Stimulated activated naive CD4-positive, alpha-beta T cell (primary cell): ENCODE data around the gene TEDC2.

Source experiments
- DNase-seq, 6 experiments: peaks; one replicate each; lab custom pipeline; 2025; lab: John Stamatoyannopoulos, UW

The TEDC2 gene

DNA sequence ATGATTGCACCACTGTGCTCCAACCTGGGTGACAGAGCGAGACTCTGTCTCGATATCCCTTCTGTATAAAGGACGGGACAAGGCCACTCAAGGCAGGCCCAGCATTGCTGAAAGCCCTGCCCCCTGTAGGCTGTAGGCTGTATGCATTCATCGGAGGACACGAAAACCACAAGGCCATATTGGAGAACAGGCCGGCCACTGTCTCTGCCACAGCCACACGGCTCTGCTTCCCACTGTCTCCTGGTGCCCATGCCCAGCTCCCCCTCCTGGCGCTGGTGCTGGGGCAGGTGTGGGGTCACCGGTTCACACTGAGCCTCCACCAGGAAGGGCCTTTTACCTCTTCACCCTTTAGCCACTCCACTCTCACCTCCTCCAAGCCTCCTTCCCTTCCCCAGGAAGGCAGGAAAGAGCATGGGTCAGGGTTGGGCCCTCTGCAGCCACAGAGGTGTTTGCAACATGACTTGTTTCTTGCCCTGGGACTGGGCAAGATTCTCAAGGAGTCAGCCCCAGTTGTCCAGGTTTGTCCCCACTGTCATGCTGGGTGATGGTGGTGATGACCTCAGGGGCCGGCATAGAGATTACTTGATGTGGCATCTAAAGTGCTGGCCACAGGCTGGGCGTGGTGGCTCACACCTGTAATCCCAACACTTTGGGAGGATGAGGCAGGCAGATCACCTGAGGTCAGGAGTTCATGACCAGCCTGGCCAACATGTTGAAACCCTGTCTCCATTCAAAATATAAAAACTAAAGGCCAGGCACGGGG is 5.9 kb downstream of the TEDC2 start:
- DNase-seq, result no peak

DNA sequence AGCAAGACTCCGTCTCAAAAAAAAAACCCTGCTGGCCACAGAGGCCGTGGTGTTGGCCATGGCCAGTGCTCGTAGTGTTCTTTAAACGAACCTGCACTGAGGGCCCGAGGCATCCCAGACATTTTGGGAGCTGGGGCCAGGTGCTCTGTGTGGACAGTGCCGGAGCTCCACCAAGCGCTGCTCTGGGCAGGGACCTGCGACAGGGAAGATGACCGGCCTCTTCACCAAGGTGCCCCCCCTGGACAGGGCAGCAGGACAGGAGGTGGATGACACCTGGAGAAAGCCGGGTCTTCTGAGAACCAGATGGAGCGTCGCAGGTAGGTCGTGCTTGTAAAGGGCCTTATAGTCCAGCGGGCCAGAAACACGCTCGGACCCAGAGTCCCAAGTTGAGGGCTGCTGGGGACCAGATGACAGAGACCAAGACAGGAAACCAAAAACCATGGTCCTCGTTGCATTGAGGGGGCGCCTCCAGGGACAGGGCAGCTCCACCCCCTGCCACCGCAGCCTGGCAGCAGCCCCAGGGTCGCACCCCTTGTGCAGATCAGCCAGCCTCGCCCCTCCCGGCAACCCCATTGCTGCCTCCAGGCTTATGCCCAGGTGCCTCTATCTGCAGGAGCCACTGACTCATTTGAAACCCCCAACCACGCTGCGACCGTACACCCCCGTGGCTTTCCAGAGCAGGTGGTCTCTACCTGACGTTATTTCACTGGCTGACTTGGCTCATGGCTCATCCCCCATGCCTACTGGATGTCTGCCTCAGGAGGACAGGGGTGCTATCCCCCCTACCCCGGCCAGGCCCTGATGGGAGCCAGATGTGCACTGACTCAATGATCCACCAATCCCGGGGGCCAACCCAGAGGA is 7.0 kb downstream of the TEDC2 start:
- no peak for DNase-seq

DNA sequence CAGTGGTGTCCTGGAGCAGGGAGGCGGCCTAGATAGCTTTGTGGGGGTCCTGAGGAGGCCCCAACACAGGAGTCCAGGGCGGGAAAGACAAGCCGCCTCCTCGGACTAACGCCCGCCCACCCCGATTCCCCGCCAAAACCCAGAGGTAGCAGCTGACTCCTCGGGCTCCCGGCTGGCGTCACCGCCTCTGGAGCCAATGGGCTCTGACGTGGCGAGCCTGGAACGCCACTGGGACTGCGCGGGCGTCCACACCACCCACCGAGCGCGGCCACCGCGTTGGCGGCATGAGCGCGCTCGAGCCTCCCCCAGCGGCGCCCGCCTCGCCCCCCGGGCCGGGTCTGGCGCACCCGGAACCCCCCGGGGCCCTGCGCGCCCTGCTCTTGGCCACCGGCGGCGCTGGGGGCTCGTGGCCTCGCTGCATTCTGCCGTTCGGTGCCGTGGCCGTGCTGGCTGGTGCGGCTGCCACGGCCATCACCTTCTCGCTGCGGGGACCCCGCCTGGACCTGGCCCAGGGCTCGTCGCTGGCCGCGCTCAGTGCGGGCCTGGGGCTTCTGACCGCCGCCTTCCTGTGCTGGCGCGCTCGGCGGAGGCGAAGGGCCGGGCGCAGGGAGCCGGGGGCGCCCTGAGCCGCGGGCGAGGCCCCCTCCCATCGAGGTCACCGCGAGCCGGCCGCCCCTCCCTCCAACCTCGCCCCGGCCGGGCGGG is 7.8 kb downstream of the TEDC2 start:
- no peak for DNase-seq

DNA sequence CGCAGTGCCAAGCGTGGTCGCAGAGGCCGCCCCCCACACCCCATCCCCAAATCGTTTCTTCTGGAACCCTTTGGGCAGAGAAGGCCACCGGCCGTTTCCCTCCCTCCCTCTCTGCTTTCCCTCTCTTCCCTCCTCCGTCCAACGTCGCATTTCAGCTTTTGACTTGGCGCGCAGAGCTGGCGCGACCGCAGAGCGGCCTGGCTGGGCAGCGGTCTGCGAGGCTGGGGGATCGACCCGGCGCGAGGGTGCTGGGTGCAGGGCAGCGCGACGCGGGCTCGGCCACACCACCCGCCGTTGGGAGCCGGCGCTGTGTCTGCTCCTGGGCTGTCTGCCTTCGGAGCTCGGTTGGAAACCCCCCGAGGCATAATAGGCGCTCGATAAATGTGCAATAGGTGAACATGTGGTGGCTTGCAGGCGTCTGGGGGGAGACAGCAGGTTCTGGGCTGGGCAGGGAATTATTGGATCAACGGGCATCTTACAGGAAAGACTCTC is 8.4 kb downstream of the TEDC2 start:
- DNase-seq, result peak in 1 of 6 experiments; percentile 13

DNA sequence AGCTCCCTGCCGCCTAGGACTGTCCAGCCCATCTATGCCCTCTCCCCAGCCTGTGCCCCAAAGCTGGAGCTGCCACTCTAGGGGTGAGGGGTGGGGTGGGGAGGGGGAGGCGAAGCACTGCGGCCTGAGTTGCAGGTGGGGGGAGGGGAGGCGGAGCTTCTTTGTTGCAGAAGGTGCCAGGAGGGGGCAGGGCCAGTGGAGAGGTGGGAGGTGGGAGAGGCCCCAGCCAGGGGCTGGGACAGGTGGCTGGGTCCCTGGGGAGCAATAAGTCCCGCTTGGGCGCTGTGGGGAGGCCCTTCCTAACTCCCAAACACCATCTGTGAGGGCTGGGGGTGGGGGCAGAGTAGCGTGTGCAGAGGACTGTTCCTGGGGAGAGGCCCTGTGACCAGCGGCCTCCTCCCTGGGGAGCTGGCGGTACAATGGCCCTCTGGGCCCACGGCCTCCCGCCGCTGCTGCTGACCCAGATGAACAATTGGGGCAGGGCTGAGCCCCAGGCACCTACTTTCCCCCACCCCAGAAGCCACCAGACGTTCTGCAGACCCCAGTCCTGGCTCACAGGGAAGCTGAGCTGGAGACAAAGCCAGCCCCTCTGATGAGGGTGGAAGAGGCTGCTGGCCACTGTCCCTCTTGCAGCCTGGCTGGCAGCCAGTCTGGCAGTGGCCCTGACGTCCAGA is 9.0 kb downstream of the TEDC2 start:
- DNase-seq, result no peak

DNA sequence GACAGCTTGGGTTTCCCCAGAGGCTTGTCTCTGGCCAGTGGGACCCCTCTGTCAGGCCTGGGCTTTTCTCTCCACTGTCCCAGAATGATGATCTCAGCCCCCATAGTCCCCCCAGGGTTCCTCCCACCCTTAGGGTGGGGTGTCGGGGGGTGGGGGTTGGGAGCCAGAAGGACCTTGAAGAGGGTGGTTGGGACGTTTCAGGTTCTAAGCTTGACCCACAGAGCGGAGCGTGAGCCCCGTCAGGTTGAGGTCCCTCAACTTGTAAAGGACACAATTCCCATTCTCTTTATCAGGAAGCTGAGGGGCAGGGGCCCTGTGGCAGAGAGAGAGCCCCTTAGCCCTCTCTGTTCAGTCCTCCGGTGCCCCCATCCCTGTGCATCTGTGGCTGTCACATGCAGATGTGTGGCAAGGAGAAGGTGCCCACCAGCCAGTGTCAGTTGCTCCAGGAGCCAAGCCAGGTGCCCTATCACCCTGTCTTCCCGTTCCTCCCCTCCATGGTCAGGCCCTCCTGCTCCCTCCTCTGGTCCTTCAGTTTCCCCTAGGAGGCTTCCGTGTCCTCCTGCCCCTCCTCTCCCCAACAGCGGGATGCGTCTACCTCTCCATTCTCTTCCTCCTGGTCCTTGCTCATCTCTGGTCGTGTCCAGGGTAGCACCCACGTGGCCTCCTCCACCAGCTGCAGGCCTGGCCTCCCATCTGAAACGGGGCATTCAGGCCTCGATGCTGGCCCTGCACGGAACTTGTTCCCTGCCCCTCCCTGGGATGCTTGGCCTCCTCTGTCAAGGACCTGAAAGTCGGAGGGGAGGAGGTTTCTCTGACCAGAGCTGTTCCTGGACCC is 9.7 kb downstream of the TEDC2 start:
- no peak for DNase-seq

DNA sequence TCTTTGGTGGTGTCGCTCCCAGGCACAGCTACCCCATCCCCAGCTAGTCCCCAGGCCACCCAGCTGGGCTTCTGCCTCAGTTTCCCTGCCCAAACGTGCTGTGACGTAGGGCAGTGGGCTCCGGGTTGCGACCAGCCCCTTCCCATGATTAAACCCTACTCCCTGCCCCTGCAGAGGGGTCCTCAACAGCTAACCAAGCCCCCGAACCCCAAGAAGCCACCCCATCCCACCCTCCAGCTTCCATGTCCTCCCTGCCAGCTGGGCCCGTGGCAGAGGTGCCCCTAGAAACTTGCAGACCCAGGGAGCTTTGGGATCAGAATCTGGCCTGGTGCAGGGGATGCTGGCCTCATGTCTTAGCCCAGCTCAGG is 10.3 kb downstream of the TEDC2 start:
- DNase-seq, result no peak

DNA sequence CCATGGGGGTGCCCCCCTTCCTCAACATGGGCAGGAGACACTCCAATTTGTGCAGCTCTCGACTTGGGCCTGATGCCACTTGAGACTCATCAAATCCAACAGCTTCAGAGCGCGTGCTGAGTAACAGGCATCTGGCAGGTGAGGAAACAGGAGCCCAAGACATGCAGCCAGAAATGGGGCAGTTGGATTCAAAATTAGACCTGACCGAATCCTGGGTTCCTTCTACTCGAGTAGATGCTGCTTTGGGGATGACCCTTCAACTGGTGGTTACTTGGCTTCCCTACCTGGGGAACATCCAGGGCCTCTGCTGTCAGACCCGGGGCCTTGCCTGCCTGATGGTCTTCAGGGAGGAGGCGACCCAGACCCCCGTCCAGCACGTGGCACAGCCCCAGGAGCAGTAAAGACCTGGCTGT is 10.7 kb downstream of the TEDC2 start:
- DNase-seq, result no peak

DNA sequence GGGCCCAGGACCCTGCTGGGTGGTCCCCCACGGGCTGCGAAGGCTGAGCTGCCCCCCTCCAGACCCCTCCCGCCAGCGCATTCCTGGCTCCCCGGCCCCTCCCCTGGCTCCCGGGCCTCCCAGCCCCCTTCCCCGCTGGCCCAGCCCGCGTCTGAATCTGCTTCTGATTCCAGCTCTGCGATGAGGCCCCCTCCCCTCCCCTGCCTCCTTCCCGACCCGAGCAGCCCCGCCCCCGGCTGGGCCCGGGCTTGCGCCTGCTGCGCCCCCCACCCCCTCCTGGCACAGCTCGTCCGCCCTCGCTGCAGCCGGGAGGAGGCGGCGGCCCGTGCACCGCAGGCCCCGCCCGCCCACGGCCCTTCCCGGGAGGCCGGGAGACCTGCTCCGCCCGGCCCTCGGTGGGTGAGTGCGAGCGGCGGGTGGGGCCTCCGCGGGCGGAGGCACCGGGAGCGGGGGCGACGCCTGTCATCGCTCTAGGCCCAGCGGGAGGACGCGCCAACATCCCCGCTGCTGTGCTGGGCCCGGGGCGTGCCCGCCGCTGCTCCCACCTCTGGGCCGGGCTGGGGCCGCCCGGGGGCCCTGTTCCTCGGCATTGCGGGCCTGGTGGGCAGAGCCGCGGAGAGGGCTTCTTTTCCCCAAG is 11.2 kb downstream of the TEDC2 start, which contains the start of gene NTN3:
TSS of gene NTN3 (plus strand) at position 282 of the 637 bp plus-strand sequence. CDS start 405 bp downstream, outside the sequence.
- DNase-seq, result no peak

DNA sequence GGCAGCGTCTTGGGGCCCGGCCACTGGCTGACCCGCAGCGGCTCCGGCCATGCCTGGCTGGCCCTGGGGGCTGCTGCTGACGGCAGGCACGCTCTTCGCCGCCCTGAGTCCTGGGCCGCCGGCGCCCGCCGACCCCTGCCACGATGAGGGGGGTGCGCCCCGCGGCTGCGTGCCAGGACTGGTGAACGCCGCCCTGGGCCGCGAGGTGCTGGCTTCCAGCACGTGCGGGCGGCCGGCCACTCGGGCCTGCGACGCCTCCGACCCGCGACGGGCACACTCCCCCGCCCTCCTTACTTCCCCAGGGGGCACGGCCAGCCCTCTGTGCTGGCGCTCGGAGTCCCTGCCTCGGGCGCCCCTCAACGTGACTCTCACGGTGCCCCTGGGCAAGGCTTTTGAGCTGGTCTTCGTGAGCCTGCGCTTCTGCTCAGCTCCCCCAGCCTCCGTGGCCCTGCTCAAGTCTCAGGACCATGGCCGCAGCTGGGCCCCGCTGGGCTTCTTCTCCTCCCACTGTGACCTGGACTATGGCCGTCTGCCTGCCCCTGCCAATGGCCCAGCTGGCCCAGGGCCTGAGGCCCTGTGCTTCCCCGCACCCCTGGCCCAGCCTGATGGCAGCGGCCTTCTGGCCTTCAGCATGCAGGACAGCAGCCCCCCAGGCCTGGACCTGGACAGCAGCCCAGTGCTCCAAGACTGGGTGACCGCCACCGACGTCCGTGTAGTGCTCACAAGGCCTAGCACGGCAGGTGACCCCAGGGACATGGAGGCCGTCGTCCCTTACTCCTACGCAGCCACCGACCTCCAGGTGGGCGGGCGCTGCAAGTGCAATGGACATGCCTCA is 12.0 kb downstream of the TEDC2 start:
- no peak for DNase-seq

DNA sequence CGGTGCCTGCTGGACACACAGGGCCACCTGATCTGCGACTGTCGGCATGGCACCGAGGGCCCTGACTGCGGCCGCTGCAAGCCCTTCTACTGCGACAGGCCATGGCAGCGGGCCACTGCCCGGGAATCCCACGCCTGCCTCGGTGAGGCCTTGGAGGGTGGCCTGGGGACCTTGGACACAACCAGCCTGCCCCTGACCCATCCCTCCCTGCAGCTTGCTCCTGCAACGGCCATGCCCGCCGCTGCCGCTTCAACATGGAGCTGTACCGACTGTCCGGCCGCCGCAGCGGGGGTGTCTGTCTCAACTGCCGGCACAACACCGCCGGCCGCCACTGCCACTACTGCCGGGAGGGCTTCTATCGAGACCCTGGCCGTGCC is 12.6 kb downstream of the TEDC2 start:
- no peak for DNase-seq

DNA sequence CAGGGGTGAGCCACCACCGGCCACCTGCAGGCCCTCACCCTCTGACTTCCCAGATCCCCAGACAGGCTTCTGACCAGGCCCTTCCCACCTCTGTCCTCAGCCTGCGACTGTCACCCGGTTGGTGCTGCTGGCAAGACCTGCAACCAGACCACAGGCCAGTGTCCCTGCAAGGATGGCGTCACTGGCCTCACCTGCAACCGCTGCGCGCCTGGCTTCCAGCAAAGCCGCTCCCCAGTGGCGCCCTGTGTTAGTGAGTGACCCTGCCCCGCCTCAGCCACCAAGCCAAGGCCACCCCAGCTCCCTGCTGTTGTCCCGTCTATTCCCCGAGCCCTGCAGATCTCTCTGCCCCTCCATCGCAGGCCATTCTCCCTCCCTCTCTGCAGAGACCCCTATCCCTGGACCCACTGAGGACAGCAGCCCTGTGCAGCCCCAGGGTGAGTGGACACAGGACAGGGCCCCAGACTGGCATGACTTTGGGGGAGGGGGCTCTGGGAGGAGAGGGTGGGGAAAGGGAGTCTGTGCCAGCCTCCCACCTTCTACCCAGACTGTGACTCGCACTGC is 13.1 kb downstream of the TEDC2 start:
- DNase-seq, result peak in 1 of 6 experiments; percentile 6

DNA sequence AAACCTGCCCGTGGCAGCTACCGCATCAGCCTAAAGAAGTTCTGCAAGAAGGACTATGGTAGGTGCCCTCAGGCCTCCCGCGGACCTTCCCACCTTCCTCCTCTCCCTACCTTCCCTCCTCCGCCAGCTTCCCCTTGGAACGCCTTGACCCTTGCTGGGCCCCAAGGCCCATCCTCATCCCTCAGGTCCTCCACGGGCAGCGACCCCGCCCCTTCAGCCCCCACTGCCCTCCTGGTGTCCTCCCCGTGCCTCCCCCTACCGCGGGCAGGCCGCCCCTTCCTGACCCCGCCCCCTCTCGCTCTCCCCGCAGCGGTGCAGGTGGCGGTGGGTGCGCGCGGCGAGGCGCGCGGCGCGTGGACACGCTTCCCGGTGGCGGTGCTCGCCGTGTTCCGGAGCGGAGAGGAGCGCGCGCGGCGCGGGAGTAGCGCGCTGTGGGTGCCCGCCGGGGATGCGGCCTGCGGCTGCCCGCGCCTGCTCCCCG is 13.6 kb downstream of the TEDC2 start:
- peak in 3 of 6 experiments; percentile 37 to 56 (median 44) for DNase-seq

DNA sequence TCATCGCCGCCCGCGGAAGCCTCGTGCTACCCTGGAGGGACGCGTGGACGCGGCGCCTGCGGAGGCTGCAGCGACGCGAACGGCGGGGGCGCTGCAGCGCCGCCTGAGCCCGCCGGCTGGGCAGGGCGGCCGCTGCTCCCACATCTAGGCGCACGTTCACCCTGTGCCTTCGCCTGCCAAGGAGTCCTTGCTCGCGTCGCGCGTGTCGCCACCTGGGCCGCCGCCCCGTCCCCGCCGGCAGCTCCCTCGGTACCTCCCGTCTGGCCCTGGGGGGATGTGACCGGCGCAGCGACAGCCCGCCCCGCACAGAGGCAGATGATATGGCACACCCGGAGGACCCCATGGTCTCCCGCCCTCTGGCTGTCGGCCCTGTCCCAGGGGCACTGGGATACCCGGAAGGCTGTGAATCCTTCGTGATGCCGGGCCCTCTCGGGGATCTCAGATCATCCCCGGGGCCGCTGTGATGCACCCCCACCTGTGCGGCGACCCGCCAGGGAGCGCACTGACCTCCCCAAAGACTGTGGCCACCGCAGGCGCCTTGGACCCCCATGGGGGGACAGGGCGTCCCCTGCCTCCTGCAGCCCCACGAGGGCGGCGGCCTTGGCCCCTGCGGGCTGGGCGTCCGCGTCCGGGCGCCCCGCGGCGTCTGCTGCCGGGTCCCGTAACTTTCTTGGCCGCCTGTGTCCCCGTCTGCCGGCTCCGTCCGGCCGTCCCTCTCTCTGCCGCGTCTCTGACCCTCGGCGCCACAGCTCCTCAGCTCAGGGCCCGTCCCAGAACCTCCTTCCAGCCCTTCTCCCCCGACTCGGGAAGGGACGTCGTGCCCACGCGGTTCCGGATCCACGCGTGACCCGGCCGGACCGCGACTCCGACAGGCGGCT is 14.3 kb downstream of the TEDC2 start:
- DNase-seq, result peak; percentile 31 to 78 (median 49)

DNA sequence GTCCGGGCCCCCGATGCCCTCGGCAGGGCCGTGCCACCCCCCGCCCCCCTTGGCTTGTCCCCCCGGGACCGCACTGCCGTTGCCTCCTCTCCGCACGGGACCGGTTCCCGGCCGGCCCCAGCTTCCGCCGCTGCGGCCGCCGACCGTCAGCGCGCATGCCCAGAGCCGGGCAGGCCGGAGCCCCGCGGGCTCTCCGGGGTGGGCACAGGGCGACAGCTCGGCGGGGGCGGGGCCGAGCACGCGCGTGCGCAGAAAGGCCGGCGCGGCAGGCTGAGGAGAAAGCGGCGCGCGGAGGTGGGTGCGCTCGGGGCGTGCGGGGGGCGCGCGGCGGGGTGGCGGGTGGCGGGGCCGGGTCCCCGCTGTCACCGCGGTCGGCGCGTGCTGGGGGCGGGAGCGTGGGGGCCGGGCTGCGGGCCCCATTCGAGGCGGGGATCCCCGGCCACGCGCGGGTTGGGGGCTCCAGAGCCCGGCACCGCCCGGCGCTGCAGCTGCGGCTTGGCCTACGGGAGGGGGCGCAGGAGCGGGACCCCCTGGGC is 15.0 kb downstream of the TEDC2 start, which contains the start of gene TBC1D24:
TSS of gene TBC1D24 (plus strand) at position 251 of the 536 bp plus-strand sequence. CDS start 21,022 bp downstream, outside the sequence.
- peak in 5 of 6 experiments; percentile 58 to 67 (median 63) for DNase-seq

DNA sequence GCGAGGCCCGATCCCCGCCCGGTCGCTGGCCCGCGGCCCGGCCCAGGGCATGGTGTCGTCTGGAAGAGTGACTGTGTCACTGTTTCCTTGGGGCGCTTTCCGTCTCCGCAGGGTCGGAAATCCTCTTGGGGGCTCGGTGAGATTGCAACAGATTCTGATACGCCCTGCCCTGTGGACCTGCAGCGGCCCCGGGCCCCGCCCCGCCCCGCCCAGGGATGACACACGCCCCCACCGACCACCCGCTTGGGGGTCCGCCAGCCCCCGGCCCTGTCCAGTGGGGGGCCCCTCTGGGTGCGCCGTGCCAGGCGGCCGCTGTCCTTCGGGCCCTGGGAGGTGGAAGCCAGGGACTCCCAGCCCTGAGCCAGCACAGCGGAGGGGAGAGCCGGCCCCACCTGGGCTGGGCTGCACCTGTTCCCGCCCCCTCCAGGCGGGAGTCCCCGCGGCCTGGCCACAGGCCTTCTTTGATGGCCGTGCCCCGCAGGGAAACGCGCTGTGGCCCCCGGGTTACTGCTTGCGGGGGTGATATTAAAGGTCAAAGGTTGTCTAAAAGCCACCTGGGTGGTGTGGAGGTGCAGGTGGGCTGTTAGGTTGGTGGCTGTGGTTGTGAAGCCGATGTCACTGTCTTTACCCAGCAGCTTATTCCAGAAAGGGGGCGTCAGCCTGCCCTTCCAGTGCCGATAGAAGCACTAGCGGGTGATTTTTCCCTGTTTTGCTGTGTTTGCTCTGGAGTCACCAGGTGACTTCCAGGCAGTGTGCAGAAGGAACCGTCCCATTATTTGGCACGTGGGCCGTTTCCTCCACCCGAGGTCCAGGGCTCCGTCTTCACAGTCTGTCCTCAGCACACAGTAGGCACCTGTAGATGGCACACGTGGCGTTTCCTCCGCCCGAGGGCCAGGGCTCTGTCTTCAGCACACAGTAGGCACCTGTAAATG is 15.8 kb downstream of the TEDC2 start:
- DNase-seq, result peak in 4 of 6 experiments; percentile 21 to 40 (median 36)
